NCI-H1694 (cell line): Measurements from ENCODE around the gene NFIA.

Experiments used
- DNase-seq: peaks from one replicate; lab custom pipeline; 2025; lab: John Stamatoyannopoulos, UW

NFIA gene

DNA sequence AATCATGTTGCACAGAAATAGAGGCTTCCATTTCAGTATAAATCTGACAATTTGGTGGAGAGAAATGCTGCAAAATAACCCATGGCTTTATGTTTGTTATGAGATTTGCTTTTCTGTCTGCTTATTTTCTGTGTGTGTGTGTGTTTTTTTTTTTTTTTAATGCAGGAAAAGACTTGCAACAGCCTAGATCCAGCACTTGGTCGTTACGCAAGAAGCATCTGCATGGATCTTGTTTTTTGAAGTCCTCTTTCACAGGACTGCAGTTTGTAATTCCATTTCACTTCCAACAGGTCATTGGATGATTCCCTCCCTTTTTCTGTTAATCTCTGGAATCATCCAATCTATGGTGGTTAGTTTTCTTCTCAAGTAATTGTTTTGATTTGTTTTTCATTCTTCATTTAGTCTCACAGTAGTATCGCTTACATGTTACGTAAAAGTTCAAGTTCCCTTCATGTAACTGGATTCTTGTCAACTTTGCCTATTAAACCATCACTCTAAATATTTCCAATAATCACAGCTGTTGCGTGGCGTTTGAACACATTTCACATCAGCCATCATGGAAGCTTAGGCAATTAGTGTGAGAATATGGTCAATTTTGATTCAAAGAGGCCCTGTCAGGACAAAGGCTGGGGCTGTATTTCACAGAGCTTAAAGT, 312.9 kb downstream of the NFIA start:
- no peak for DNase-seq

DNA sequence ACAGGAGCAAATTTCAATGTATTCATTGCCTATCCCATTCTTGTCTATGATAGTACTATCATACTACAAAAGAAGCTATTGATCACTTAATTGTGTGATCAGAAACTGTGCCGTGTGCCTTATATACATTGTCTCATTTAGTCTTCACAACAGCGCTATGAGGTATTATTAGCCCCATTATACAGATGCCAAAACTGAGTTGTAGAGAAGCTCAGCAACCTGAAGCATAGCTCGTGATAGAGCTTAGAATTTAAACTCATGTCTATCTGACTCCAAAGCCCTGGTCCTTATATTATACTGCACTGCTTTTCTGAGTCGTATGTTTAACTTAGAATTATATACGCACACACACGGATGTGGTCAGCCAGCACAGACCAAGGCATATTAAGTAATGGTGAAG, 315.1 kb downstream of the NFIA start:
- no peak for DNase-seq

DNA sequence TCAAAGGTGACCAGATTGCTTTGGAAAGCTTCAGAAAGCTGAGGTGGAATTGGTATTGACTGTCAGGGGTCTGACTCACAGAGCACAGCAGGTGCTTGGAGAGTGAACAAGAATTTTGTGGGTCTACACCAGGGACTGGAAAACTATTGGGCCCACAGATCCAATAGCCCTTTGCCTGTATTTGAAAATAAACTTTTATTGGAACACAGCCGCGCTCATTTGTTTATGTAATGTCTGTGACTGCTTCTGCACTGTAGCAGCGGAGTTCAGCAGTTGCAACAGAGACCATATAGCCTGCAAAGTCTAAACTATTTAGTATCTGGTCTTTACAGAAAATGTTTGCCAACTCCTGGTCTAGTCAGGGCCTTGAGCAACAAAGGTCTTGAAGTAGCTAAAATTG, 315.6 kb downstream of the NFIA start:
- DNase-seq = no peak

DNA sequence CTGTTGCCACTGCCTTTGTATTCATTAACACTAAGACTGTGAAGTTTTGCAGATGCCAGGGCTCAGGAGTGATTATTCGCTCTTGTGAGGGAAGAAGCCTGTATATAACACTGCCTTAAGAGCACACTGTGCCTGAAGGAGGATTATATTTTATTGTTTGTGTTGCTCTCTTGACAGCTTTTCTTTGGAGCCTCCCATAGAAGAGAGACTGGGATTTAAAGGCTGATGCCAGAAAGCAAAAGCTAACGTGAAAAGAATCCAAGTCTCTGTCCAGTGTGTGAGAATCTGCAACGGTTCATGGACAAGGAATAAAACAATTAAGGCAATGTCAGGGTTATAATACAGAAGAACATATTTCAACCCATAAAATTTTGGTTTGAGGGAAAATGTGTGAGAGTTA, 316.8 kb downstream of the NFIA start:
- no peak for DNase-seq

DNA sequence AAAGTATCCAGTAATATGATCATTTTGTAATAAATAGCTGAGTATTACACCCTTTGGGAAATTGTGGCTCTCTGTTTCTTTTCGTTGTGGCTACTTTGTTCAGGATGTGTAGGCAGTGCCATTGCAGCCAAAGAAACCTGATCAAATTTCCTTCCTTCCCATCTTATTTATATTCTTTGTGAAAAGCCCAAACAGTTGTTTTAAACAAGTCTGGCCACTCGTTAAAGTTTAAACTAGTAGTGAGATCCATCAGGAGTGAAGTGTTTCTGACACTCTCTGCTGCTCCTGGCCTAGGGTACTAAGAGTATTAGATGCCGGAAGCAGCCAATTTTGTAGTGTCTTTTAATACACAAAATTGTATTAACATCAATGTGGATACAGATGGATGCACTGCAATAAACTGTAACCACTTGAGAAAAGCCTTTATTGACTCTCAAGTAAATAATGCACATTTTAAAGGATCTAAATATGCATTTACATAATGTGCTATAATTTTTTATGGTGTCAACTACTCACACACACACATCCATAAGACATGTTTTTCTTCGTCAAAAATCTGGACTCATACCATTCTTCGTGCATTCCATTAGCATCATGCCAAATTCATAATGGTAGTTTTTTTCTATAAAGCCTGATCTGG, 317.9 kb downstream of the NFIA start:
- DNase-seq = no peak

DNA sequence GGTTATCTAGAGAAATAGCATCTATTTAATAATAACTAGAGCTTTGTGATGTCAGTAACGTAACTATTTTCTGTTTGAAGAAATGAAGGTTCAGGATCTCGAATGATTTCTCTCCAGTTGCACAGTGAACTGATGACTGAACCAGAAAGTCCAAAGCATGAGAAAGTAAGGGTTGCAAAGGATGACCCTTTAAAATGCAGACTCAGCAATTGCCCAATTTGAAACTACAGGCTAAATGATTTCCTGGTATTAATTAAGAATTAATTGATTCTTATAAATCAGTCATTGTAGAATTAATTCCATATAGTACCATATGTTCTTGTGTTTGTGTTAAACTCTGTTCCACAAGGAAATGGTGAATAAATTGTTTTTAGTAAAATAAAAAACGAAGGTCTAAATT, 318.6 kb downstream of the NFIA start:
- DNase-seq = no peak

DNA sequence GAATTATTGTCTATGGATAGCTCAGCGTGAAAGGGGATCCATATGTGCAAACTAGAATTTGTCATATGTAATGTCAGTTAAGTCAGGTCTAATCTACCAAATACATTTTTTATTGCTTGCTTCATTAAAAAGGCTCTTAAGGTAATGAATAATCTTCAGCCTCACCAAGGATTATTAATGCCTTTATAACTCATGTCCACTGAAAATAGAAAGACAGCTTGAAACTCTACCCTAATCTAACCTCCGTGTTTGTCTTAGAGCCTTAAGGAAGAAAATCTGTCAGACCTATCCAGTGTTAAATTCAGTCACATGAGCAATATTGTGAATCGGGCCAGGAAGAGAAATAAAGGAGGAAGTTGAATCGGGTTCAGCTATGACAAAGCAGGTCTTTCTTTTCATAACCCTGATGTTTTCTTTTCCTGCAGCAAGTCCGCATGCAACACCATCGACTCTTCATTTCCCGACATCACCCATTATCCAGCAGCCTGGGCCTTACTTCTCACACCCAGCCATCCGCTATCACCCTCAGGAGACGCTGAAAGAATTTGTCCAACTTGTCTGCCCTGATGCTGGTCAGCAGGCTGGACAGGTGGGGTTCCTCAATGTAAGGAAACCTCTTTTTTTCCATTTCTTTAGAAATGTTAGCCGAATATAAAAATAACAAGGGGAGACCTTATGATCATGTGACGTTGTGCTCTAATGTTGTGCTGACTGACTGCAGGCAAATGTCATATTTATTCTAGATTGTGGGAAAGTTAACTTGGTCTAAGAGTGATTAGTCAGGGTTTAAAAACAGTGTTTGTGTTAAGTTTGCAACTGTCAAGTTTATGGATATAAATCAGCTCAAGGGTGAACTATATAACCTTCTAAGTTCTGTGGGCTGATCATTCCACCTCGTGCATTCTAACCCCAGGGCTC, 321.6 kb downstream of the NFIA start:
- DNase-seq = no peak

DNA sequence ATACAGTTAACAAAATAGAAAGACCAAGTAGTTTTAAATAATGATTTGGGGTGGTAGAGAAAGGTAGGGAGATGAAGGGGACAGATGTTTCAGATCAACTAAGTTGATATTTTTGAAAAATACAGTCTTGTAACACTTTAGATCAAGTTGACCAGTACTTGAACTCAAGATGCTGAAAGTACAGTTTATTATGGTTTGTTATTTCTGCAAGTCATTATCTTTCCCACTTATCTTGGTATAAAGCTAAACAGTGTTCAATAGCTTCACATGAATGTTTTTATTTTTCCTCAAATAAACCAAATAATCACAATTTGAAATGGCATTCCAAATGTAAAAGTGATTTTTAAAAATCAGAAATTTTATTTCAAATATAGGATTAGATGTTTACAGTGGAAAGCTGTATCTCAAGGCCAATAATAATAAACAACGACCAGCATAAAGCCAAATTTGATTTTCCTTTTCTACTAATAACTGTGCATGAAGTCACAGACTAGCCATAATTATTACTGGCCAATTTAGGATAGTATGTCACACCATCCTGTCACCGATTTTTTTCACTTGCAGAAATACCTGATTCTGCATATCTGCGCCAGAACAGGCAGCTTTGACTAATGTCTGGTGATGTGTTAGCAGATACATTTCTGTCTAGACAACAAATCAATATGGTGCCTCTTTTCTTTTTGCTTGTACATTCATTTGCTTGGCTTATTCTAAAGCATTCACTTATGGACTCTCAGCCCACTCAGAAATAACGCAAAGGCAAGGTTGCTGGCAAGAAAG, 322.4 kb downstream of the NFIA start:
- no peak for DNase-seq

DNA sequence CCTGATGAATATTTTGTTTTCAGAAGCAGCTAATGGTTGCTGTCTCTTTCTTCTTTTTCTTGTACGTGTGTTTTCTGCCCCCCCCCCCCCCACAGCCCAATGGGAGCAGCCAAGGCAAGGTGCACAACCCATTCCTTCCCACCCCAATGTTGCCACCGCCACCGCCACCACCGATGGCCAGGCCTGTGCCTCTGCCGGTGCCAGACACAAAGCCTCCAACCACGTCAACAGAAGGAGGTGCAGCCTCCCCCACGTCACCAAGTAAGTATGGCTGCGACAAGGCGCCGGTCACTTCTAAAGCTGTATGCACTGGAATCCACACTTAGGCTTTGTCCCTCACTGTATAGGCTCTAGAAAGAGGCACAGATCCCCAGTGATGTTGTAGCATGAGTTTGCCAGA, 324.1 kb downstream of the NFIA start:
- no peak for DNase-seq

DNA sequence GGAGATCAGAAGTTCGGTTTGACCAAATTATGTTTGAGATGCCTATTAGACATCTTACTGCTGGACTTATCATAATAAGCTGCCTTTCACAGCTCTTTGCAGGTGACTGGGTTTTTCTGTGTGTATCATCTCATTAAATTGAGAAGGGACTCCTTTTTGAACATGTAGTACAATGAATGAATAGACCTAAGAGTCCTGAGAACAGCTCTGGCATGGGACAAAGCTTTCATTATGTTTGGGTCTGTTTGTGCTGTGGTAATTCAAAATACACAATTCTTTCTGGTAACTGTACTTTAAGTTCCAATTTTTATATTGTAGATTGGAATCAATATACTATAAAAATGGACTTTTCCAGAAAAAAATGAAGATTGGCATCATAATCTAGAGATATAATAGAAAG, 330.2 kb downstream of the NFIA start:
- DNase-seq = no peak

DNA sequence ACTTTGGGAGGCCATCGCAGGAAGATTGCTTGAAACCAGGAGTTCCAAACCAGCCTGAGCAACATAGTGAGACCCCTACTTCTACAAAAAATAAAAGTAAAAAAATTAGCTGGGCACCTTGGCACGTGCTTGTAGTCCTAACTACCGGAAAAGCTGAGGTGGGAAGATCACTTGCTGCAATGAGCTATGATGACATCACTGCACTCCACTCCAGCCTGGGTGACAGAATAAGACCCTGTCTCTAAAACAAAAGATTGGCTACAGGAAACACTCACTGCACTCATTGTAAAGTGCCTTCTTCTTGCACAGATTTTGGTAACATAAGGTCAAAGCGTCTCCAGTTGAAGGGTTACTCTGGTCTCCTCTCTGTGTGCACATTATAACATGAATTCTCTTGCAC, 336.8 kb downstream of the NFIA start:
- DNase-seq = no peak

DNA sequence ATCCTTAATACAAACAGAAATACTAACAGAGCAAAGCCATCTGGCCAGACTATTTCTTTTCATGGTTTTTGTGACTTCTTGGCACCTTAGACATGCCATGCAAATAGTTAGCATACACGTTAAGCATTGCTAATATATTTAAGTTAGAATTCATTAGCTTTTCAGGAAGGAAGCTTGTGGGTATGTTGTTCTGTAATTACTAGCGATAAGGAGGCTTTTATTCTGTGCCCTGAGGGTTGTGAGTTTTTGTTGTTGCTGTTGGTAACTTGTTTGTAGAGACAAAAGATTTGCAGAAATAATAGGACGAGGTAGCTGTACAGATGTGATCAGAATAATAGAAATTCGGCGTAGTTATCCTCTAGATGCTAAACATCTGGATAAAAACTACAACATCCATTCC, 337.3 kb downstream of the NFIA start:
- DNase-seq = no peak

DNA sequence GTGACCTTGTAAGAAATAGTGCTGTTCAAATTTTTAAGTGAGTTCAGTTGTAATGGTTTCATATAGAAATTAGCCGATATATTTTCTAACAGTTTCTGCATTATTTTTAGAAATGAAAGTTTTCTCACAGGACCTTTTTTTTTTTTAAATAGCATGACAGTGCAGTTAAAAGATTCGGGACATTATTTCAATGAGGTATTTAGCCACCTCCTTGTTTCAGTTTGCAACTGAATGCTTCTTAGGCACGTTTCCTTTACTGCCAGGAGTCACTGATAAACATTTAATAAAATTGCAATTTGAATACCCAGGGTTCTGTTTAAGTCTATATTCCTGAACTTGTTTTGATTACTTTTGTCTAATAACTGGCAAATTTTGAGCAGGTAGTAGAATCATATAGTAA, 337.9 kb downstream of the NFIA start:
- no peak for DNase-seq

DNA sequence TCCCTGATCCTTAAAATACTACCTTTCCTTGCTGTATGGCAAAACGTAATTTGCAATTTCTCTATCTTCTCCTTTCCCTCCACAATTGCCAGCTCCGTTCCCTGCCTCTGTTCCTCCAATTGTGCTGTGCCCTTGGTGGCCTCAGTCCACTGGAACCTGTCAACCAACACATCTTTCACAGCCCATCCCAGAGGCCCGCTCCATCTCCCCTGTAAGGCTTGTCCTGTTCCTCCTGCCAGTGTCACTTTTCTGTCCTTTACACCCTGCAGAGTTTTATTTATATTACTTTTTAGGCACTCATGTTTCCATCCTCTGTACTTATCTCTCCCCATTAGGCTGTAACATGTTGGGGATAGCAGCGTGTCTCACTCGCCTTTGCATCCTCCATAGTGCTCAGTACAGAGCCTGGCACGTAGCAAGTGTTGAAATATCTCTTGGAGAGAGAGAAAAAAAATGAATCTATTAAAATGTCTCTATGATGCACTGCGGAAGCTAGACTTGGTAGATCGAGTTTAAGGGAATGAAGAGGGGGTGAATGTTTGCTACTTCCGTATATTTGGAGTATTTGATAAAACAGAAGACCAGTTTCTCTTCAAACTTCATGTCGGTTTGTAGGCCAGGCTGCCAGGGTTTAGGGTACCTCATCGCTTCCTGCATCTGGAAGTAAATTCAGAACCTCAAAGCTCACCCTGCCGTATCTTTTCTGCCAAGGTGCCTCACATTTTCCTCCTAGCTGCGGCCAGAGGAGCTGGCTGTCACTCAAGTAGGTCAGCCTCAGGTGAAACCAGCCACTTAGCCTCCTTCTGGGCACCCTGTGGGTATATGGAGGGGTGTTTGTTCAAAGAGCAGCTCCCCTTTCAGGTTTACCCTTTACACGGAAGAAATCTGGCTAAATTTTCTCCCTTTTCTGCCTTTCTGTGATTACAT, 338.8 kb downstream of the NFIA start:
- no peak for DNase-seq

DNA sequence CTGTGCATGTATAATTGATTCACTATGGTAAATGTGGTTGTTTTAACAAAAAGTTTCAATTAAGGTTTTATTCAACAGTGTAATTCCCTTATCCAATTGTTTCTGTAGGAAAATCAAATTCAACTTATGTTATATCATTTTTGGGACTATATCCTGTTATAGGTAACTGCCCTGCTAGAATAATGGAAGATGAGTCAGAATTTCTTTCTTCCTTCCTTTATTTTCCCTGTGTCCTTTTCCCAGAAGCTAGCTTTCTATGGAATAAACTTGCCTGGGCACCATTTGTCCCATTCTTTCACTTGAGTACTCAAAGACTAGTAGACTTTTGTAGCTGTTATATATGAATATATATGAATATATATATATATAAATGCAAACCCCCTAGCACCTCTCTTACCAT, 341.3 kb downstream of the NFIA start:
- no peak for DNase-seq

DNA sequence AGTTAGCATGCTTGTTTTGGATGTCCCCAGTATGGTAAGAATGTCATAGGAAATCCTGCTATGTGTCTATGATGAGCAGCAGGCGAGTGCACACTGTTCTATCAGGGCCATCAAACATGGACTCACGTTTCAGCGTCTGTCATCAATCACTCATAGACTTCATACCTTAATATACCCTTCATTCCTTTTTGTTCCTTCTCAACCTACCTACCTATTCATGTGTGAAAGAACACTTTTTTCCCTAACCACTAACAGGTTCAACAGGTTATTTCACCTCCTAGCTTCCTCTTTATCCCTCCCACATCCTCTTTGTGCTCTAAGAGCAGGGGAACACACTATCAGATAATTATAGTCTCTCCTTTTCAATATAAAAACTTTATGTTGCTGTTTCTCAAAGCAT, 342.0 kb downstream of the NFIA start:
- DNase-seq = no peak

DNA sequence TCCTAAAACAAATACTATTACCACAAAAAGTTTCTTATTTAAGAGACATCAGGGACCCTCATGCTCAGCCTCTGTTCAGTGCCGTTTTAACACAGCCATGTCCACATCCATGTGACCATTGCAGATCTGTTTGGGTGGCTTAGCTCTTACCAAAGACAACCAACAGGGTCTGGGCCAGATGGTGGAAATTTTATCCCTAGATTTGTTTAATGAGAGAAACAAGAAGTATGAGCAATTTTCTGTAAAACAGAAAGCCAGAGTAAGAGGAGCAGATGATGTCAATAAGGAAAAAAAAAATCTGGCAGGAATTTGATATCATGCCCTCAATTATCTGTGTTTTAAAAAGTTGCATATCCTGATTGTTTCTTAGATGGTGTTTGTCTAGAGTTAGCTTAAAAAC, 342.7 kb downstream of the NFIA start:
- peak; percentile 79 for DNase-seq

DNA sequence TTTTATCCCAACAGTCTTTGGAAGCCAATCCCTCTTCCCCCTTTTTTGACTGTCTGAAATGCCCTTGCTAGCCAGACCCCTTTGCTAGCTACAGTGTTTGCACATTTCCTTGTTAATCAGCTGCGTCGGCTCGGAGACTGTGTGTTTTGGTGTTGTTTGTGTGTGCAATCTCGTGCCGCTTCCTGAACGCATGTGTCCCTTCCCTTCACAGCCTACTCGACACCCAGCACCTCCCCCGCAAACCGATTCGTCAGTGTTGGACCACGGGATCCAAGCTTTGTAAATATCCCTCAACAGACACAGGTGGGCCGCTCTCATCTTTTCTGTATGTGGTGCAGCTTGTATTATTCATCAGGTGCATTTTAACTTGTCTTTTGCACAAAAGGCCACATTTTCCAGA, 343.9 kb downstream of the NFIA start:
- DNase-seq = no peak

DNA sequence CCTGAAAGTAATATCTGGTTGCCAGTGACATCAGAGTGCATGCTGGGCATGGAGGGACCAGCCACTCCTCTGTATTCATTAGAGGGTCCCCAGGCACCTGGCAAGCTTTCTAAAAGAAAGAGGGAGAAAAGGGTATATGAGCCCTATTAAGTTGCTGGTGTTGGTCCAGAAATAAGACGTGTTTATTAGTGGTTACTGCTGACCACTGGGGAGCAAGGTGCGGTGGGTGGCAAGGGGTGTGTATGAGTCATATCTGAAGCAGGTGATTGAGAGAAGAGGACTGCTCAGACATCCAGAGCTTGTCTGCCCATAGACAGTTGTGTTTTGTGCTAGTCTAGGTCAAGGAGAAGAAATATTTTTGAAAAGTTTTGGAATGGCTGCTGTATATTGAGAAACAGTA, 344.5 kb downstream of the NFIA start:
- no peak for DNase-seq

DNA sequence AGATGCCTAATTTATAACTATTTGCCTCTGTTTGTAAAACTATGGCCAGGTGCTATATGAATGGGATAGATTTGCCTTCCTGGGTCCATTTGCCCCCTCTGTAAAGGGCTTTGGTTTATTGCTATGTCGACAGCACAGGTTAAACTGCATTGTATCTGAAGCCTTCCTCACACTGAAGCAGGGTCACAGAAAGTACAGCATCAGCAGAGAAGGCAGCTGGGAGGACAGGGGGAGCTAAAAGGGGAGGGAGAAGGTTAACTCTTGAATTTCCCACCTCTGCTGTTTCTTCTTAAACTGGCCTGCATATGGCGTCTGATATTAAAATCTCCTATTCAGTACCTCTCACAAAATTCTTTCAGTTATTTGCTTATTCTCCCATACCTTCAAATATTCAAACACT, 345.1 kb downstream of the NFIA start:
- DNase-seq = no peak

DNA sequence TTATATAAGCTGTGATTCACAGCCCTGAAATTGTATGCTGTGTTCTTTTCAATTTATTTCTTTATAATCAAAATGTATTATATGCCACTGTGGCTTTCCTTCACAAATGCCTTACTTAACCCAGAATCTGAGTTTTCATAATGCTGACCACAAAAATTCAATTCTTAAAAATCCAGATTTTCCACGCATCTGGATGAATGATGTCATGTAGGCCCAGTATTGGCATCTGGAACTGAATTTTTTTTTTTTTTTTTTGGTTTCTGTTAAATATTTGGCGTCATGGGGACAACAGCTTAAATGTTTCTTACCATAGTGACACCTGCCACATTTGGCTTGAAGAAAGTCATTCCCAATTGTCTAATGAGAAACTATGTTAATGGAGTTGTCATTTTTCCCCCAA, 345.8 kb downstream of the NFIA start:
- DNase-seq = no peak
